IPS-18c (cell line): ENCODE measurements around the gene SPEF2.
"Not testable (repeated sequence)": the region's sequence is repeated elsewhere in the genome, so short reads cannot be mapped to it uniquely, and the experiment has no call there.

Experiments used
- H3K4me3 ChIP-seq: 2 replicates; pipeline ENCODE4 v1.7.0; 2013; ENCODE audit warnings: low read depth, mild to moderate bottlenecking, low read length, moderate library complexity; ENCODE audit not compliant: insufficient read depth
- H3K9me3 ChIP-seq: one replicate; pipeline ENCODE4 v1.6.1; 2013; ENCODE audit warnings: mild to moderate bottlenecking, low read length, moderate library complexity; ENCODE audit not compliant: control insufficient read depth, insufficient read depth

Gene SPEF2

GRCh38 chr5:35852084-35852734 lies 234.5 kb downstream of the SPEF2 start:
- no peaks in the 10 kb centered on the region for H3K9me3 ChIP-seq
- no peak overlapping the region for H3K4me3 ChIP-seq

- no peak overlapping the region for H3K4me3 ChIP-seq
- H3K9me3 ChIP-seq, result no peaks in the 10 kb centered on the region
Measured at GRCh38 chr5:35852773-35853172, 235.1 kb downstream of the SPEF2 start.

GRCh38 chr5:35853631-35854030 lies 236.0 kb downstream of the SPEF2 start:
- Histone ChIP-seq H3K4me3 (no peak overlapping the region), H3K9me3 (no peaks in the 10 kb centered on the region)

- no peak overlapping the region for H3K4me3 ChIP-seq
- no peaks in the 10 kb centered on the region for H3K9me3 ChIP-seq
Measured at GRCh38 chr5:35854248-35854647, 236.6 kb downstream of the SPEF2 start.

- Histone ChIP-seq H3K9me3 (no peaks in the 10 kb centered on the region), H3K4me3 (no peak overlapping the region)
Measured at GRCh38 chr5:35855187-35855586, 237.5 kb downstream of the SPEF2 start.

GRCh38 chr5:35856186-35856764 lies 238.6 kb downstream of the SPEF2 start:
- not testable (repeated sequence) for H3K9me3 ChIP-seq, H3K4me3 ChIP-seq

GRCh38 chr5:35856765-35857351 lies 239.2 kb downstream of the SPEF2 start, which contains the start of gene IL7R:
Gene IL7R, plus strand, starts transcription at chr5:35856891. Its CDS starts 87 bp downstream, at chr5:35856978.
- Histone ChIP-seq H3K9me3 (no peaks in the 10 kb centered on the region), H3K4me3 (no peak within 1 kb of the TSS)

- no peak overlapping the region for H3K4me3 ChIP-seq
Measured at GRCh38 chr5:35857606-35858205, 240.0 kb downstream of the SPEF2 start.

GRCh38 chr5:35859101-35859661 lies 241.5 kb downstream of the SPEF2 start:
- Histone ChIP-seq H3K4me3 (no peak overlapping the region), H3K9me3 (peaks cover 4% of the 10 kb centered on the region)

More at GRCh38 chr5:35857606-35858205, 240.0 kb downstream of the SPEF2 start:
- peaks cover 4% of the 10 kb centered on the region for H3K9me3 ChIP-seq

- H3K4me3 ChIP-seq, result no peak overlapping the region
- H3K9me3 ChIP-seq, result peaks cover 4% of the 10 kb centered on the region
Measured at GRCh38 chr5:35860686-35861085, 243.0 kb downstream of the SPEF2 start.

- peaks cover 4% of the 10 kb centered on the region for H3K9me3 ChIP-seq
- H3K4me3 ChIP-seq, result no peak overlapping the region
Measured at GRCh38 chr5:35861718-35862117, 244.1 kb downstream of the SPEF2 start.

GRCh38 chr5:35862126-35862525 lies 244.5 kb downstream of the SPEF2 start:
- Histone ChIP-seq H3K4me3 (no peak overlapping the region), H3K9me3 (peaks cover 4% of the 10 kb centered on the region)

- Histone ChIP-seq H3K4me3 (no peak overlapping the region), H3K9me3 (peaks cover 4% of the 10 kb centered on the region)
Measured at GRCh38 chr5:35863159-35863558, 245.5 kb downstream of the SPEF2 start.
